ENCODE results near the gene GLIS2. TPM values are rescaled to one million over a fixed set of nuclear protein-coding genes. Genes with fewer than 3 reads are reported as not detected.
"Not testable (repeated sequence)": the region's sequence is repeated elsewhere in the genome, so short reads cannot be mapped to it uniquely, and the experiment has no call there.

Gene GLIS2
- total and polyA plus RNA-seq, 4 donors = 12.3 to 72.6 (median 29.3) TPM

DNA sequence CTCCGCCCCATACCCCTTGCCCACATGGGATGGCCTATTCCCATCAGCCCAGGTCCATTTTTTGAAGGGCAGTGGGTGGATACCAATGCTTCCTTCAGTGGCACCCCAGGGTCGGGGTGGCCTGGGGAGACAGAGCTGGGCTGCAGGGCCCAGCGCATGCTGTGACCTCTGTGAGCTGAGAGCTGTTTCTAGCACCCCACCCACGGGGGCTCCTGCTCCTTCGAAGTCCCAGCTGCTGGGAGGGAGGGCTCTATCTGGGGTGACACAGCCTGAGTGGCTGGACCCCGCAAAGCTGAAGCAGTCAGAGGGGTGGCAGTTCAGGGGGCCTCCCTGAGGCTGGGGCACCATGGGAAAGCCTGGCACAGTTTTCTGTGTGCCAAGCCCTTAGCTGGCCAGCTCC, 24.6 kb downstream of the GLIS2 start:
- DNase-seq (no peak), ATAC-seq (ENCODE audit: low FRiP score) (no peak)
- H3K27me3 ChIP-seq (ENCODE audit: control insufficient read depth in 1 of 2, insufficient read depth in 2 of 2, low read length in 1 of 2) = no peaks in the 10 kb centered on the region
- no peaks in the 10 kb centered on the region for H3K4me1 ChIP-seq (ENCODE audit: control insufficient read depth in 1 of 2, insufficient read depth in 2 of 2, low read length in 2 of 2)
- 75 to 80% methylated on average over 6 of the region's 6 CpGs for WGBS, 2 donors
- H3K36me3 ChIP-seq (ENCODE audit: control insufficient read depth in 1 of 2, insufficient read depth in 2 of 2, low read length in 1 of 2) = no peaks in the 10 kb centered on the region
- no peak overlapping the region for H3K4me3 ChIP-seq (ENCODE audit: low read length in 2 of 2)
- intact Hi-C loops (cut with DNase I) = no loop called here
- H3K9me3 ChIP-seq (ENCODE audit: control insufficient read depth, low read length) = no peaks in the 10 kb centered on the region
- no peak overlapping the region for H3K27ac ChIP-seq (ENCODE audit: low read depth in 1 of 2, low read length in 2 of 2)

DNA sequence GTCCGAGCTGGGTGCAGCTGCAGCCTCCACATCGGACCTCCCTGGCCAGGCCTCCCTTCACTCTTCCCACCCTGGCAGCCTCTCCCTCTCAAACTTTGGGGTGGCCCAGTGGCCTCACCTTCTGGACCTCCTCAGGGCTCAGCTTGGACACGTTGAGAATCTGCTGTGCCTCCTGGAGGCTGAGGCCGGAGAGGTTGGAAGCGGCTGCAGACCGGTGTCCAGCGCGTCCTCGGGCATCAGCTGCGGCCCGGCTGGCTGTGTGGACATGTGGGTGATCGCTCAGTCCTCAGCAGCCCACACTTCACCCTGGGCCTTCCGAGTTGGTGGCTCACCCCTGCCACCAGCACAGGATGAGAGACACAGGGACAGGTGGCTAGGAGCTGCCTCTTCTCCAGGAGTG, 25.4 kb downstream of the GLIS2 start:
- intact Hi-C loops (cut with DNase I) = no loop called here
- H3K4me3 ChIP-seq (ENCODE audit: low read length in 2 of 2) = no peak overlapping the region
- no peaks in the 10 kb centered on the region for H3K4me1 ChIP-seq (ENCODE audit: control insufficient read depth in 1 of 2, insufficient read depth in 2 of 2, low read length in 2 of 2)
- DNase-seq = no peak
- 86 to 87% methylated on average over 13 of the region's 13 CpGs for WGBS, 2 donors
- H3K36me3 ChIP-seq (ENCODE audit: control insufficient read depth in 1 of 2, insufficient read depth in 2 of 2, low read length in 1 of 2) = no peaks in the 10 kb centered on the region
- ATAC-seq (ENCODE audit: low FRiP score) = no peak
- H3K9me3 ChIP-seq (ENCODE audit: control insufficient read depth, low read length) = no peaks in the 10 kb centered on the region
- H3K27ac ChIP-seq (ENCODE audit: low read depth in 1 of 2, low read length in 2 of 2) = no peak overlapping the region
- H3K27me3 ChIP-seq (ENCODE audit: control insufficient read depth in 1 of 2, insufficient read depth in 2 of 2, low read length in 1 of 2) = no peaks in the 10 kb centered on the region

DNA sequence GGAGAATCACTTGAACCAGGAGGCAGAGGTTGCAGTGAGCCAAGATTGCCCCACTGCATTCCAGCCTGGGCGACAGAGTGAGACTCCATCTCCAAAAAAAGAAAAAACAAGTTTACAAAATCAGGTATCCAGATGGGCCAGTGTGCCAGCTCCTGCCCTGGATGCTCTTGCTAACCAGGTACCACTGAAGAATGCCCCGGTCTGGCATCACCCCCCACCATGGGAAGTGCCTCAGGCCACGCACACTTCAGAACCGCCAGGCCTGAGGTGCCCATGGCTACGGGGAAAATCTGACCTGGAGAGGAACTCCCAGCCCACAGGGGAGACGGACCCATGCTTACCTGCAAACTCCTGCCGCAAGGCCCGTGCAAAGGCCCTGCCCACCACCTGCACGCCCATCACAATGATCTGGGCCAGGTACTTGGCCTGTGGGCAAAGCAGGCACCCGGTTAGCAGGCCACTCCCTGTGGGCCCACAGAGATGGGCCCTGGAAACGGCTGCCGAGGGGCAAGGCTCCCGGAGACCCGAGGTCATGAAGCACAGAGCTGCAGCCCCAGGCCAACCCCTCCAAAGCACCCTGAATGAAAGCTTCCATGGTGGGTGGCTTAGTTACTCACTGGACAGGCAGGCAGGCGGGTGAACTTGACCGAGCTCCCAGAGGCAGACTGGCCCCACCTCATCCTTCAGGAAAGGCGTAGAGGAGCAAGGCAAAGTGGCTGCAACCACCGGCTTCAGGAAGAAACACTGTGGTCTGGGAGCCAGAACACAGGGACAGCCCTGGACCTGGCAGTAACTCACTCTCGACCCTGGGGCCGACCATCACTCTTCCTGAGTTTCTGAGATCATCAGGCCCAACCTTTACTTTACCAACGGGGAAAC, 27.2 kb downstream of the GLIS2 start:
- DNase-seq (peak in 1 of 2 donors; percentile 38), ATAC-seq (ENCODE audit: low FRiP score) (no peak)
- intact Hi-C loops (cut with DNase I) = no loop called here
- Histone ChIP-seq H3K4me1 (ENCODE audit: control insufficient read depth in 1 of 2, insufficient read depth in 2 of 2, low read length in 2 of 2) (no peaks in the 10 kb centered on the region), H3K27ac (ENCODE audit: low read depth in 1 of 2, low read length in 2 of 2) (no peak overlapping the region), H3K27me3 (ENCODE audit: control insufficient read depth in 1 of 2, insufficient read depth in 2 of 2, low read length in 1 of 2) (no peaks in the 10 kb centered on the region), H3K9me3 (ENCODE audit: control insufficient read depth, low read length) (no peaks in the 10 kb centered on the region), H3K4me3 (ENCODE audit: low read length in 2 of 2) (no peak overlapping the region), H3K36me3 (ENCODE audit: control insufficient read depth in 1 of 2, insufficient read depth in 2 of 2, low read length in 1 of 2) (no peaks in the 10 kb centered on the region)
- WGBS, 2 donors = 84 to 88% methylated on average over 21 of the region's 21 CpGs

DNA sequence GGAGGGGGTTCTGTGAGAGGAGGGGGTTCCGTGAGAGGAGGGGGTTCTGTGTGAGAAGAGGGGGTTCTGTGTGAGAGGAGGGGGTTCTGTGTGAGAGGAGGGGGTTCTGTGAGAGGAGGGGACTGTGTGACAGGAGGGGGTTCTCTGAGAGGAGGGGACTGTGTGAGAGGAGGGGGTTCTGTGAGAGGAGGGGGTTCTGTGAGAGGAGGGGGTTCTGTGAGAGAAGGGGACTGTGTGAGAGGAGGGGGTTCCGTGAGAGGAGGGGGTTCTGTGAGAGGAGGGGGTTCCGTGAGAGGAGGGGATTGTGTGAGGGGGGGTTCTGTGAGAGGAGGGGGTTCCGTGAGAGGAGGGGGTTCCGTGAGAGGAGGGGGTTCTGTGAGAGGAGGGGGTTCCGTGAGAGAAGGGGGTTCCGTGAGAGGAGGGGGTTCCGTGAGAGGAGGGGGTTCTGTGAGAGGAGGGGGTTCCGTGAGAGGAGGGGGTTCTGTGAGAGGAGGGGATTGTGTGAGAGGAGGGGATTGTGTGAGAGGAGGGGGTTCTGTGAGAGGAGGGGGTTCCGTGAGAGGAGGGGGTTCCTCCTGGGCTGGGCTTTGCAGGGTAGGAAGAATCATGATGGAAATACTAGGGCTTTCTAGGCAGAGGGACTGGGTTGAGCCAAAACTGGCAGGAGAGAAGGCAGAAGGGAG, 28.6 kb downstream of the GLIS2 start:
- H3K4me3 ChIP-seq (ENCODE audit: low read length in 2 of 2); DNase-seq; intact Hi-C loops (cut with DNase I); H3K36me3 ChIP-seq (ENCODE audit: control insufficient read depth in 1 of 2, insufficient read depth in 2 of 2, low read length in 1 of 2); ATAC-seq (ENCODE audit: low FRiP score); H3K9me3 ChIP-seq (ENCODE audit: control insufficient read depth, low read length); H3K27me3 ChIP-seq (ENCODE audit: control insufficient read depth in 1 of 2, insufficient read depth in 2 of 2, low read length in 1 of 2); H3K4me1 ChIP-seq (ENCODE audit: control insufficient read depth in 1 of 2, insufficient read depth in 2 of 2, low read length in 2 of 2); H3K27ac ChIP-seq (ENCODE audit: low read depth in 1 of 2, low read length in 2 of 2): not testable (repeated sequence)
- WGBS, 2 donors = 45 to 58% methylated on average over 8 to 10 of the region's 10 CpGs

DNA sequence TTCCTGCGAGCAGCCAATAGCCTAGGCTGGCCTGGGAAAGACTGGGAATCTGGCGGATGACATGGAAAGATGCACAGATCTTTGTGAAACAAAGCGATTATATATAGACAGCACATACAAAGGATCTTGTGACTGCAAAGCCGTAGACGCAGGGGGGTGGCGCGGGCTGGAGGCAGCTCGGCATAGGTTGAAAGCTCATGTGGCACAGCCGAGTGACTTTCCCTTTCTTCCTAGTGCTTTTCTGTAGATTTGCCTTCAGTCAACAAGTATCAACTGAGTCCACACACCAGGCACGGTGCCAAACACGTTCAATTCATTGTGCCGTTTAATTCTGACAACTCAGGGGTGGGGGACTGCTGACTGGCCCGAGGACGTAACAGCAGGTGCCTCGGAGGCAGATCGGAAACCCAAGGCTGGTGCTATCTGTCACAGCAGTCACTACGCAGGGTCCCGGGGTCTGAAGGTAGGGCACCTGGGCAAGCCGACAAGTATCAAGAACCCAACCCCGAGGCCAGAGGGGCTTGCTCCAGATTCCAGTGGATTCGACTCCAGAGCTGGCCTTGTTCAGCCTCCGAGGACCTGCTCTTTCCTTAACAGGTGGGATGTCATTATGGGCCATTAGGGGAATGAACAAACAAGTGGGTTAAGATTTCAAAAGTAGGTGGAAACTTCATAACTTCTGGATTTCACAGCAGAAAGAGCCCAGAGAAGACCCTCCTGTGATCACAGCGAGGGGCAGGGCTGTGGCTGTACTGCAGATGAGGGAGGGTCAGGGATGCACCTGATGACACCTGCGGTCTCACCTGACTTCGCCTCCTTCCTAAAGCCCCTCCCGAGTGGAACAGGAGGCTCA, 29.3 kb downstream of the GLIS2 start:
- intact Hi-C loops (cut with DNase I) = no loop called here
- Histone ChIP-seq H3K9me3 (ENCODE audit: control insufficient read depth, low read length) (no peaks in the 10 kb centered on the region), H3K4me3 (ENCODE audit: low read length in 2 of 2) (no peak overlapping the region), H3K27me3 (ENCODE audit: control insufficient read depth in 1 of 2, insufficient read depth in 2 of 2, low read length in 1 of 2) (no peaks in the 10 kb centered on the region), H3K27ac (ENCODE audit: low read depth in 1 of 2, low read length in 2 of 2) (no peak overlapping the region), H3K4me1 (ENCODE audit: control insufficient read depth in 1 of 2, insufficient read depth in 2 of 2, low read length in 2 of 2) (no peaks in the 10 kb centered on the region), H3K36me3 (ENCODE audit: control insufficient read depth in 1 of 2, insufficient read depth in 2 of 2, low read length in 1 of 2) (no peaks in the 10 kb centered on the region)
- DNase-seq = peak in 1 of 2 donors; percentile 45
- WGBS, 2 donors = 77 to 82% methylated on average over 26 of the region's 26 CpGs
- ATAC-seq (ENCODE audit: low FRiP score) = no peak

DNA sequence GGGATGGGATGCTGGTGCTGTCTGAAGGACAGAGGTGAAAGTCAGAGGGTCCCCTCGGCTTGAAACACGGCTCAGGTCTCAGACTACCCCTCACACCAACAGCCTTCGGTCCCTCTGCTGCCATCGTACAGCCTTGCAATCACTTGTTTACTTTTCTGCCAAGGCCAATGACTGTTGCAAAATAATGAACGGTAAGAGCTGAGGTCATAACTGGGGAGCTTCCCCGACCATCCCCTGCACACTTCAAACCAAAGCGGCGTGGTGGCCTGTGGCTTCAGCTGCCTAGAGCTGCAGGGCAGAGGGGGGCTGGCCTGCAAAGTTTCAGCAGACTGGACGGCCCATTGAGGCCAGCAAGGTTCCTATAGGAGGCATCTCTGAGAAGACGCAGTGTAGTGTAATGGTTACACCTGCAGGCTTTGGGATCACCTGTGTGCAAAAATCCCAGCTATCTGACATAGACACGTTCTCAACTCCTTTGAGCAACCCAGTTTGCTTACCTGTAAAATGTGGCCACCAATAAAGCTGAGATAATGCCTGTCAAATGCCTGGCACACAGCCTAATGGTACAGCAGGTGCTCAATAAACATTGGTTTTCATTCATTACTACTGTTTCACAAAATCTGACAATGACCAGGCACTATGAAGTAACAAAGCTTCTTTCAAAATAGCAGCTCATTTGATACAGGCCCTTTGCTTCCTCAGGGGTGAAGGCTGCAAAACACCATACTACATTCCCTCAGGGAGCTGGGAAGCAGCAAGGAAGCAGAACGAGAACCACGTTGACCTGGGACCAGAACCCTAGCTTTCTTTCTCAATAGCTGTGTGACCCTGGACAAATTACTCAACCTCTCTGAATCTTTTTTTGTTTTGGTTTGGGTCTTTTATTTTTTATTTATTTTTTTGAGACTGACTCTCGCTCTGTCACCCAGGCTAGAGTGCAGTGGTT, 30.2 kb downstream of the GLIS2 start:
- ATAC-seq (ENCODE audit: low FRiP score) (no peak), DNase-seq (no peak)
- Histone ChIP-seq H3K4me1 (ENCODE audit: control insufficient read depth in 1 of 2, insufficient read depth in 2 of 2, low read length in 2 of 2) (no peaks in the 10 kb centered on the region), H3K27ac (ENCODE audit: low read depth in 1 of 2, low read length in 2 of 2) (no peak overlapping the region), H3K27me3 (ENCODE audit: control insufficient read depth in 1 of 2, insufficient read depth in 2 of 2, low read length in 1 of 2) (no peaks in the 10 kb centered on the region), H3K9me3 (ENCODE audit: control insufficient read depth, low read length) (no peaks in the 10 kb centered on the region), H3K36me3 (ENCODE audit: control insufficient read depth in 1 of 2, insufficient read depth in 2 of 2, low read length in 1 of 2) (no peaks in the 10 kb centered on the region), H3K4me3 (ENCODE audit: low read length in 2 of 2) (no peak overlapping the region)
- intact Hi-C loops (cut with DNase I) = no loop called here
- 75 to 78% methylated on average over 14 of the region's 14 CpGs for WGBS, 2 donors

DNA sequence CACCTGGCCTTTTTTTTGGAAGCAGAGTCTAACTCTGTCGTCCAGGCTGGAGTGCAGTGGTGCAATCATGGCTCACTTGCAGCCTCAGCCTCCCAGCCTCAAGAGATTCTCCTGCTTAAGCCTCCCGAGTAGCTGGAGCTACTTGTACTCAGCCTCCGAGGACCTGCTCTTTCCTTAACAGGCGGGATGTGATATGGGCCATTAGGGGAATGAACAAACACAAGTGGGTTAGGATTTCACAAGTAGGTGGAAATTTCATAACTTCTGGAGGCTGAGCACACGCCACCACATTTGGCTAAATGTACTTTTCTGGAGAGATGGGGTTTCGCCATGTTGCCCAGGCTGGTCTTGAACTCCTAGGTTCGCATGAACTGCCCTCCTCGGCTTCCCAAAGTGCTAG, 31.1 kb downstream of the GLIS2 start:
- no peak overlapping the region for H3K27ac ChIP-seq (ENCODE audit: low read depth in 1 of 2, low read length in 2 of 2)
- DNase-seq (no peak), ATAC-seq (ENCODE audit: low FRiP score) (no peak)
- H3K9me3 ChIP-seq (ENCODE audit: control insufficient read depth, low read length) = no peaks in the 10 kb centered on the region
- intact Hi-C loops (cut with DNase I) = no loop called here
- H3K36me3 ChIP-seq (ENCODE audit: control insufficient read depth in 1 of 2, insufficient read depth in 2 of 2, low read length in 1 of 2) = no peaks in the 10 kb centered on the region
- no peak overlapping the region for H3K4me3 ChIP-seq (ENCODE audit: low read length in 2 of 2)
- H3K27me3 ChIP-seq (ENCODE audit: control insufficient read depth in 1 of 2, insufficient read depth in 2 of 2, low read length in 1 of 2) = no peaks in the 10 kb centered on the region
- no peaks in the 10 kb centered on the region for H3K4me1 ChIP-seq (ENCODE audit: control insufficient read depth in 1 of 2, insufficient read depth in 2 of 2, low read length in 2 of 2)
- 85 to 87% methylated on average over 8 of the region's 8 CpGs for WGBS, 2 donors

All from aorta (tissue), 5 donors.